Natural killer cell (primary cell): ENCODE results near the gene SLC17A3. TPM values are rescaled to one million over a fixed set of nuclear protein-coding genes. Genes with fewer than 3 reads are reported as not detected.

Source experiments
- ATAC-seq, 3 donors: fragments of 150-1000 bp in 2 of 3; fragments of 200-7000 bp in 1 of 3; cut with Tn5 transposase; 1 replicate in 1 of 3; 2 replicates in 2 of 3; pipeline ENCODE4 v1.10.0; 2021; ENCODE audit warnings: mild to moderate bottlenecking in 2 of 3, moderate library complexity in 2 of 3
- DNase-seq, 2 donors: peaks; one replicate each; pipeline versions ENCODE4 v3.0.0 to v3.0.0-alpha.2; 2013 to 2021; ENCODE audit warnings: mixed read lengths in 1 of 2
- H3K27ac ChIP-seq: one replicate; pipeline ENCODE4 v1.5.1; 2013; ENCODE audit warnings: mild to moderate bottlenecking, low read length
- H3K27me3 ChIP-seq: one replicate; pipeline ENCODE4 v1.6.1; 2013; ENCODE audit warnings: low read length; ENCODE audit not compliant: control insufficient read depth, insufficient read depth
- H3K36me3 ChIP-seq: one replicate; pipeline ENCODE4 v1.6.1; 2013; ENCODE audit warnings: low read length; ENCODE audit not compliant: control insufficient read depth, insufficient read depth
- H3K4me1 ChIP-seq: one replicate; pipeline ENCODE4 v1.6.1; 2013; ENCODE audit warnings: low read length; ENCODE audit not compliant: control insufficient read depth, insufficient read depth
- H3K4me3 ChIP-seq: one replicate; pipeline ENCODE4 v1.5.1; 2013; ENCODE audit warnings: low read length
- H3K9me3 ChIP-seq: one replicate; pipeline ENCODE4 v1.6.1; 2013; ENCODE audit warnings: low read length; ENCODE audit not compliant: control insufficient read depth, insufficient read depth
- H3K27ac Mint-ChIP-seq, 2 donors: one replicate each; pipeline ENCODE4 v1.8.0; 2022; ENCODE audit warnings: mild to moderate bottlenecking in 2 of 2, mixed read lengths in 2 of 2, moderate library complexity in 1 of 2
- H3K27me3 Mint-ChIP-seq, 2 donors: one replicate each; pipeline ENCODE4 v1.8.0; 2022; ENCODE audit warnings: low read depth in 2 of 2, mixed read lengths in 2 of 2
- H3K36me3 Mint-ChIP-seq: one replicate; pipeline ENCODE4 v1.8.0; 2022; ENCODE audit warnings: mixed read lengths
- H3K4me1 Mint-ChIP-seq, 2 donors: one replicate each; pipeline ENCODE4 v1.8.0; 2022; ENCODE audit warnings: mixed read lengths in 2 of 2
- H3K4me3 Mint-ChIP-seq: one replicate; pipeline ENCODE4 v1.8.0; 2022; ENCODE audit warnings: mild to moderate bottlenecking, moderate library complexity, mixed read lengths
- H3K9me3 Mint-ChIP-seq, 2 donors: one replicate each; pipeline ENCODE4 v1.8.0; 2022; ENCODE audit warnings: mixed read lengths in 2 of 2
- WGBS: methylation state at CpG from one replicate; pipeline ENCODE4 v1.1.7; 2013; ENCODE audit warnings: missing lambda C conversion rate; ENCODE audit not compliant: insufficient coverage; 5-methylcytosine and 5-hydroxymethylcytosine counted together
- intact Hi-C: fragments of 100-400 bp; cut with micrococcal nuclease; formaldehyde crosslinking; loops from one replicate; pipeline ENCODE4 v1.14.2; 2022
- total RNA-seq, 4 donors: library from RNA; stranded (reverse); fragments of 120-200 nt in 1 of 4; gene quantifications; one replicate each; pipeline versions ENCODE4 v1.2.3 to v1.2.4, GENCODE V29; 2013 to 2022
- TF ChIP-seq, protein P1 (sequence below): fragments of 200-600 bp; IDR thresholded peaks from one replicate; pipeline ENCODE4 v1.8.0; 2022; ENCODE audit warnings: antibody characterized with exemption

Gene SLC17A3, protein sequence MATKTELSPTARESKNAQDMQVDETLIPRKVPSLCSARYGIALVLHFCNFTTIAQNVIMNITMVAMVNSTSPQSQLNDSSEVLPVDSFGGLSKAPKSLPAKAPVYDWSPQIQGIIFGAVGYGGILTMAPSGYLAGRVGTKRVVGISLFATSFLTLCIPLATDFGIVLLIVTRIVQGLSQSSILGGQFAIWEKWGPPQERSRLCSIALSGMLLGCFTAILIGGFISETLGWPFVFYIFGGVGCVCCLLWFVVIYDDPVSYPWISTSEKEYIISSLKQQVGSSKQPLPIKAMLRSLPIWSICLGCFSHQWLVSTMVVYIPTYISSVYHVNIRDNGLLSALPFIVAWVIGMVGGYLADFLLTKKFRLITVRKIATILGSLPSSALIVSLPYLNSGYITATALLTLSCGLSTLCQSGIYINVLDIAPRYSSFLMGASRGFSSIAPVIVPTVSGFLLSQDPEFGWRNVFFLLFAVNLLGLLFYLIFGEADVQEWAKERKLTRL
- total RNA-seq: 1 to 10 TPM; 1.5 to 2.4 (median 1.6) TPM
- 0.77 TPM for total RNA-seq (2013)

DNA sequence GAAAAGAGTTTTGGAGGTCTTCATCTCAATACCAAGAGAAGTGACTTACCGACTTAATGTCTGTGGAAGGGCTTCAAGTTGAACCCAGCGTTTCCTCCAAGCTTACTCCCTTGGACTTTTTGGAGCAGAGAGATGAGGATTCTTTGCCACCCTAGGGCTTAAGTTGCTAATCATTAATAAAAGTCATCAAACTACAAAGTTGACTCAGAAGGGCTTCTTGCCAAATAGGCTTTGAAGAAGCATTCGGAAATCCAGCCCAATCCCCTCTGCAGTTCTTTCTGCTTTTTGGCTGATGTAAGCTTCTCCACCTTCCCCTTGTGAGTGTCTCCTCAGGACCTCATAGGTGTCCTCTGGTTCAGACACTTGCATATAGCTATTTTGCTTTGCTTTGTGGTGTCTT lies at the start of gene SLC17A3:
SLC17A3 (minus strand) TSS at position 126 of the 400 bp plus-strand sequence. CDS start 5,856 bp downstream, outside the sequence.
- 98% methylated on average over 3 of the region's 3 CpGs for WGBS

DNA sequence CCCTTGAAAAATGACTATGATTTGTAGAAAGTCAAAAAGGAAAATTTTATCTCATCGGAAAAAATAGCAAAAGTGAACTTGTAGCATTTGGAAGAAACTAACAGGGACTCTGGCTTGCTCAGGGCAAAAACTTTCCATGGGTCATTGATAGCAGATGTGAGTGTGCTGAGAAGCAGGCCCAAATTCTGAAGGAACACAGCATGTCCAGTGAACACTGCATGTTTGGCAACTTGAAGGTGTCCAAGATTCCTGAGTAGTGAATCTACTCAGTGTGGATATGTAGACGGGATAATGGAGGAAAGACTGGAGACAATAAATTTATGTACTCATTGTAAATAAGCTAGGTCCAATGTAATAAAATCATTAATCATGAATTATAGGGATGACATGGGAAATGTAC lies 48.3 kb upstream of the SLC17A3 start:
- Histone ChIP-seq H3K4me3 (no peak overlapping the region), H3K36me3 (no peaks in the 10 kb centered on the region), H3K27me3 (peaks cover 2% of the 10 kb centered on the region), H3K4me1 (no peaks in the 10 kb centered on the region), H3K27ac (no peak overlapping the region), H3K9me3 (no peaks in the 10 kb centered on the region)
- DNase-seq: no peak
- Mint-ChIP-seq H3K9me3 (no peaks in the 10 kb centered on the region), H3K4me3 (no peak overlapping the region), H3K27me3 (peaks cover 0 to 27% of the 10 kb centered on the region in 2 donors), H3K27ac (no peak overlapping the region), H3K36me3 (no peaks in the 10 kb centered on the region), H3K4me1 (no peaks in the 10 kb centered on the region)
- TF ChIP-seq, protein P1, sequence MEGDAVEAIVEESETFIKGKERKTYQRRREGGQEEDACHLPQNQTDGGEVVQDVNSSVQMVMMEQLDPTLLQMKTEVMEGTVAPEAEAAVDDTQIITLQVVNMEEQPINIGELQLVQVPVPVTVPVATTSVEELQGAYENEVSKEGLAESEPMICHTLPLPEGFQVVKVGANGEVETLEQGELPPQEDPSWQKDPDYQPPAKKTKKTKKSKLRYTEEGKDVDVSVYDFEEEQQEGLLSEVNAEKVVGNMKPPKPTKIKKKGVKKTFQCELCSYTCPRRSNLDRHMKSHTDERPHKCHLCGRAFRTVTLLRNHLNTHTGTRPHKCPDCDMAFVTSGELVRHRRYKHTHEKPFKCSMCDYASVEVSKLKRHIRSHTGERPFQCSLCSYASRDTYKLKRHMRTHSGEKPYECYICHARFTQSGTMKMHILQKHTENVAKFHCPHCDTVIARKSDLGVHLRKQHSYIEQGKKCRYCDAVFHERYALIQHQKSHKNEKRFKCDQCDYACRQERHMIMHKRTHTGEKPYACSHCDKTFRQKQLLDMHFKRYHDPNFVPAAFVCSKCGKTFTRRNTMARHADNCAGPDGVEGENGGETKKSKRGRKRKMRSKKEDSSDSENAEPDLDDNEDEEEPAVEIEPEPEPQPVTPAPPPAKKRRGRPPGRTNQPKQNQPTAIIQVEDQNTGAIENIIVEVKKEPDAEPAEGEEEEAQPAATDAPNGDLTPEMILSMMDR: no peak
- 97% methylated on average over 1 of the region's 2 CpGs for WGBS
- no peak for ATAC-seq
- intact Hi-C loops: no loop called here

More for the DNA sequence above, at the start of gene SLC17A3:
- TF ChIP-seq, protein P1: no peak
- Histone ChIP-seq H3K36me3 (no peaks in the 10 kb centered on the region), H3K27ac (no peak within 1 kb of the TSS), H3K4me3 (no peak within 1 kb of the TSS), H3K9me3 (no peaks in the 10 kb centered on the region), H3K27me3 (no peaks in the 10 kb centered on the region), H3K4me1 (peaks cover 6% of the 10 kb centered on the region)
- Mint-ChIP-seq H3K27me3 (peaks cover 0 to 3% of the 10 kb centered on the region in 2 donors), H3K4me1 (peaks cover 21 to 22% of the 10 kb centered on the region in 2 donors), H3K36me3 (no peaks in the 10 kb centered on the region), H3K9me3 (no peaks in the 10 kb centered on the region), H3K4me3 (peak within 1 kb of the TSS; percentile 28), H3K27ac (peak within 1 kb of the TSS; percentile 47 to 76)
- no peak for ATAC-seq
- intact Hi-C loops: no loop called here
- no peak for DNase-seq

DNA sequence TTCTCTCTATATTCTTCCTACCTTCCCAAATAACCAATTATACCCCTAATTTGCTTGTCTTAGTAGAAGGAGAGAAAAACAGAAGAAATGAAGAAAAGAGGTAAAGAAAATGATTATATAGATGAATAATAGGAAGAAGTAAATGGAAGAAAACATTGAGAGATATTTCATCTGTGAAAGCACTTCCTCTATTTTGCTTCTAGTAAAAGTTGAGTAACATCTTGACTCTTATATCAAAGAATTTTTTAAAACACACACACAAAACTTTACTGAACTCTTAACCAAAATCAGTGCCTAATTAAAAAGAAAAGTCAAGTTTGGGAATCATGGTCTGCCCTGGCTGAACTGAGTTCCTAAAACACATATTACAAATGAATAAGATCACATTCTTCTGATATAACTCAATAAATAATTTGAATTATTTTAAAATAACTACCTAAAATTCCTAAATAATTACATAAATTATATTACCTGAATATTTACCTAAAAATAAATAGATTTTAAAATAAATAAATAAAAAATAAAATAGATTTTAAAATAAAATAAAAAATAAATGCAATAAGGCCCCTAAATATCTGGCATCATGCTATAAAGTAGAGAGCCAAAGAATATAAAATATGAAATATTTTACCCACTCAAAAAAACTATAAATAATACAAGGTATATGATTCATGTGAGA lies 47.6 kb upstream of the SLC17A3 start:
- Mint-ChIP-seq H3K4me3 (no peak overlapping the region), H3K27me3 (peaks cover 0 to 27% of the 10 kb centered on the region in 2 donors), H3K9me3 (no peaks in the 10 kb centered on the region), H3K27ac (no peak overlapping the region), H3K36me3 (no peaks in the 10 kb centered on the region), H3K4me1 (no peaks in the 10 kb centered on the region)
- ATAC-seq (no peak), DNase-seq (no peak)
- TF ChIP-seq, protein P1: no peak
- intact Hi-C loops: no loop called here
- Histone ChIP-seq H3K9me3 (no peaks in the 10 kb centered on the region), H3K4me3 (no peak overlapping the region), H3K27me3 (peaks cover 2% of the 10 kb centered on the region), H3K36me3 (no peaks in the 10 kb centered on the region), H3K4me1 (no peaks in the 10 kb centered on the region), H3K27ac (no peak overlapping the region)
